PC-3 (cell line): Measurements from ENCODE around the gene ZNF24.

ENCODE experiments used
- EZH2 ChIP-seq: fragments of 300-600 bp; sonication (generic); IDR thresholded peaks from one replicate; pipeline ENCODE4 v1.6.1; 2017; ENCODE audit warnings: antibody characterized with exemption, mild to moderate bottlenecking, low read length; ENCODE audit not compliant: unreplicated experiment
- EZH2phosphoT487 ChIP-seq: fragments of 300-600 bp; sonication (generic); IDR thresholded peaks from 2 replicates; pipeline ENCODE4 v1.6.1; 2018; ENCODE audit warnings: mild to moderate bottlenecking, antibody characterized with exemption, low read length, borderline replicate concordance
- TF ChIP-seq, protein P1 (sequence below): fragments of 300-600 bp; sonication (generic); conservative IDR thresholded peaks from 2 replicates; pipeline ENCODE4 v1.5.1; 2017; ENCODE audit warnings: antibody characterized with exemption, low read depth, mild to moderate bottlenecking, low read length

DNA sequence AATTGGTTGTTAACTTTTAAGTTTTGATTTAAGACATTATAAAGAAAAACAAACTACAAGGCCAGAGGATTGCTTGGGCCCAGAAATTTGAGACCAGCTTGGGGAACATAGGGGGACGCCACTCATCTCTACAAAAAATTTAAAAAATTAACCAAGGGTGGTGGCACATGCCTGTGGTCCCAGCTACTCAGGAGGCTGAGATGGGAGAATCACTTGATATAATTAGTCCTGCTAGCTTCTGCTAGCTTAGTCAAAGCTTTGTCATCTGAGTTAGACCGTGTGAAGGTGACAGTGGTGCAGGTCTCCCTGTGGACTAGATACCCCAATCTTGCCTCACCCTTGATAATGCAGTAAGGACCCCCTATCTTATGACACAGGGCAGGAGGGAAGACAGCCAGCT lies 38.9 kb upstream of the ZNF24 start:
- TF ChIP-seq, protein P1, sequence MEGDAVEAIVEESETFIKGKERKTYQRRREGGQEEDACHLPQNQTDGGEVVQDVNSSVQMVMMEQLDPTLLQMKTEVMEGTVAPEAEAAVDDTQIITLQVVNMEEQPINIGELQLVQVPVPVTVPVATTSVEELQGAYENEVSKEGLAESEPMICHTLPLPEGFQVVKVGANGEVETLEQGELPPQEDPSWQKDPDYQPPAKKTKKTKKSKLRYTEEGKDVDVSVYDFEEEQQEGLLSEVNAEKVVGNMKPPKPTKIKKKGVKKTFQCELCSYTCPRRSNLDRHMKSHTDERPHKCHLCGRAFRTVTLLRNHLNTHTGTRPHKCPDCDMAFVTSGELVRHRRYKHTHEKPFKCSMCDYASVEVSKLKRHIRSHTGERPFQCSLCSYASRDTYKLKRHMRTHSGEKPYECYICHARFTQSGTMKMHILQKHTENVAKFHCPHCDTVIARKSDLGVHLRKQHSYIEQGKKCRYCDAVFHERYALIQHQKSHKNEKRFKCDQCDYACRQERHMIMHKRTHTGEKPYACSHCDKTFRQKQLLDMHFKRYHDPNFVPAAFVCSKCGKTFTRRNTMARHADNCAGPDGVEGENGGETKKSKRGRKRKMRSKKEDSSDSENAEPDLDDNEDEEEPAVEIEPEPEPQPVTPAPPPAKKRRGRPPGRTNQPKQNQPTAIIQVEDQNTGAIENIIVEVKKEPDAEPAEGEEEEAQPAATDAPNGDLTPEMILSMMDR, result no peak
- TF ChIP-seq EZH2, result no peak
- TF ChIP-seq EZH2phosphoT487, result no peak
